Astrocyte (in vitro differentiated cells and primary cell): ENCODE measurements around the gene RGS19. TPM values are rescaled to one million over a fixed set of nuclear protein-coding genes. Genes with fewer than 3 reads are reported as not detected.

Experiments used
- DNase-seq: peaks from one replicate; pipeline ENCODE4 v3.0.0-alpha.2; 2010; ENCODE audit warnings: low read depth
- FAIRE-seq: peaks from 2 replicates; lab custom pipeline; 2011; peaks lifted over from hg19 to GRCh38; lab: Jason Lieb, UNC
- H2AFZ ChIP-seq: 2 replicates; pipeline ENCODE4 v1.6.0; 2012; ENCODE audit warnings: low read depth, low read length, inconsistent platforms
- H3K27ac ChIP-seq: 2 replicates; pipeline ENCODE4 v1.5.1; 2011; ENCODE audit warnings: low read depth, low read length, inconsistent platforms
- H3K27me3 ChIP-seq: 2 replicates; pipeline ENCODE4 v1.6.0; 2011; ENCODE audit warnings: low read length, inconsistent platforms; ENCODE audit not compliant: insufficient read depth
- H3K36me3 ChIP-seq: 2 replicates; pipeline ENCODE4 v1.5.1; 2011; ENCODE audit warnings: low read length, inconsistent platforms; ENCODE audit not compliant: insufficient read depth
- H3K4me1 ChIP-seq: 2 replicates; pipeline ENCODE4 v1.5.1; 2011; ENCODE audit warnings: low read length, inconsistent platforms; ENCODE audit not compliant: insufficient read depth
- H3K4me2 ChIP-seq: 2 replicates; pipeline ENCODE4 v1.6.0; 2012; ENCODE audit warnings: low read length, inconsistent platforms
- H3K4me3 ChIP-seq: 2 replicates; pipeline ENCODE4 v1.5.1; 2011; ENCODE audit warnings: low read depth, mild to moderate bottlenecking, low read length, inconsistent platforms; ENCODE audit not compliant: insufficient read depth
- H3K79me2 ChIP-seq: 2 replicates; pipeline ENCODE4 v1.6.0; 2012; ENCODE audit warnings: mild to moderate bottlenecking, low read length, inconsistent platforms; ENCODE audit not compliant: insufficient read depth
- H3K9ac ChIP-seq: 2 replicates; pipeline ENCODE4 v1.6.0; 2012; ENCODE audit warnings: mild to moderate bottlenecking, low read length, inconsistent platforms
- H3K9me3 ChIP-seq: 2 replicates; pipeline ENCODE4 v1.5.1; 2012; ENCODE audit warnings: low read depth, mild to moderate bottlenecking, low read length, inconsistent platforms; ENCODE audit not compliant: insufficient read depth
- H4K20me1 ChIP-seq: 2 replicates; pipeline ENCODE4 v1.6.0; 2012; ENCODE audit warnings: low read length, inconsistent platforms; ENCODE audit not compliant: insufficient read depth
- H3K27ac Mint-ChIP-seq: one replicate; pipeline ENCODE4 v1.8.0; 2021; ENCODE audit warnings: mild to moderate bottlenecking, mixed read lengths; ENCODE audit not compliant: unreplicated experiment
- H3K27me3 Mint-ChIP-seq: one replicate; pipeline ENCODE4 v1.8.0; 2021; ENCODE audit warnings: low read depth, mixed read lengths; ENCODE audit not compliant: unreplicated experiment
- H3K36me3 Mint-ChIP-seq: one replicate; pipeline ENCODE4 v1.8.0; 2021; ENCODE audit warnings: low read depth, mixed read lengths; ENCODE audit not compliant: unreplicated experiment
- H3K4me1 Mint-ChIP-seq: one replicate; pipeline ENCODE4 v1.8.0; 2021; ENCODE audit warnings: low read depth, mixed read lengths; ENCODE audit not compliant: unreplicated experiment
- H3K4me3 Mint-ChIP-seq: one replicate; pipeline ENCODE4 v1.8.0; 2021; ENCODE audit warnings: mild to moderate bottlenecking, moderate library complexity, mixed read lengths; ENCODE audit not compliant: unreplicated experiment
- H3K9me3 Mint-ChIP-seq: one replicate; pipeline ENCODE4 v1.8.0; 2021; ENCODE audit warnings: mild to moderate bottlenecking, mixed read lengths; ENCODE audit not compliant: unreplicated experiment
- EZH2 ChIP-seq: IDR thresholded peaks from 2 replicates; pipeline ENCODE4 v1.6.1; 2012; ENCODE audit warnings: mild to moderate bottlenecking, low read length, inconsistent platforms; ENCODE audit not compliant: insufficient read depth
- total RNA-seq: library from RNA; stranded (reverse); gene quantifications from 2 replicates; pipeline ENCODE4 v1.2.1, GENCODE V29; 2021
- TF ChIP-seq, protein P1 (sequence below): IDR thresholded peaks from 2 replicates; pipeline ENCODE4 v1.5.1; 2011; ENCODE audit warnings: low read depth, mild to moderate bottlenecking, inconsistent platforms, low read length, moderate library complexity; ENCODE audit not compliant: insufficient read depth

Gene RGS19
- total RNA-seq, 1 donor from 2014 or later = 18.3 TPM

DNA sequence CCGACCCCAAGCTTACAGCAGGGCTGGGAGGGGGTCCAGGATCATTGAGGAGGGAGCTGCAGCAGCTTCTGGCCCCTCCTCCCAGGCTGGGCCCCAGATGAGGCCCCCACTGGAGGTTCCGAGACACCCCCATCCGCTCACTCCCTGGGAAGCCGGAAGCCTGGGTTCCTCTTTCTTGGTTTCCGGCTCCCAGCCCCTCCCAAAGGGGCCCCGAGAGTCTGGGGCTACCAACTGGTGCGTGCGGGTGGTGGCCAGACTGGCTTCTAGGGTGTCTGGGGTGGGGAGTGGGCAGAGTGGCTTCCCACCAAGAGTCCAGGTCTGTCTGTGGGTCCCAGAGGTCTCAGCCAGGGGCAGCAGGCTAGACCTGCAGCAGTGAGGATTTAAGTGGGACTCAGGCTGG lies 2.2 kb downstream of the RGS19 start:
- Histone ChIP-seq H3K4me3 (no peak overlapping the region), H3K36me3 (no peaks in the 10 kb centered on the region), H3K27me3 (no peaks in the 10 kb centered on the region), H4K20me1 (peaks cover 12% of the 10 kb centered on the region), H2AFZ (no peak overlapping the region), H3K4me2 (no peak overlapping the region), H3K9me3 (no peaks in the 10 kb centered on the region), H3K27ac (no peak overlapping the region), H3K4me1 (peaks cover 8% of the 10 kb centered on the region), H3K79me2 (no peaks in the 10 kb centered on the region), H3K9ac (no peak overlapping the region)
- no peaks in the 10 kb centered on the region for H3K36me3 Mint-ChIP-seq
- no peaks in the 10 kb centered on the region for H3K27me3 Mint-ChIP-seq
- FAIRE-seq (no peak), DNase-seq (no peak)
- H3K9me3 Mint-ChIP-seq = no peaks in the 10 kb centered on the region
- no peaks in the 10 kb centered on the region for H3K4me1 Mint-ChIP-seq
- no peak overlapping the region for H3K27ac Mint-ChIP-seq
- TF ChIP-seq, protein P1, sequence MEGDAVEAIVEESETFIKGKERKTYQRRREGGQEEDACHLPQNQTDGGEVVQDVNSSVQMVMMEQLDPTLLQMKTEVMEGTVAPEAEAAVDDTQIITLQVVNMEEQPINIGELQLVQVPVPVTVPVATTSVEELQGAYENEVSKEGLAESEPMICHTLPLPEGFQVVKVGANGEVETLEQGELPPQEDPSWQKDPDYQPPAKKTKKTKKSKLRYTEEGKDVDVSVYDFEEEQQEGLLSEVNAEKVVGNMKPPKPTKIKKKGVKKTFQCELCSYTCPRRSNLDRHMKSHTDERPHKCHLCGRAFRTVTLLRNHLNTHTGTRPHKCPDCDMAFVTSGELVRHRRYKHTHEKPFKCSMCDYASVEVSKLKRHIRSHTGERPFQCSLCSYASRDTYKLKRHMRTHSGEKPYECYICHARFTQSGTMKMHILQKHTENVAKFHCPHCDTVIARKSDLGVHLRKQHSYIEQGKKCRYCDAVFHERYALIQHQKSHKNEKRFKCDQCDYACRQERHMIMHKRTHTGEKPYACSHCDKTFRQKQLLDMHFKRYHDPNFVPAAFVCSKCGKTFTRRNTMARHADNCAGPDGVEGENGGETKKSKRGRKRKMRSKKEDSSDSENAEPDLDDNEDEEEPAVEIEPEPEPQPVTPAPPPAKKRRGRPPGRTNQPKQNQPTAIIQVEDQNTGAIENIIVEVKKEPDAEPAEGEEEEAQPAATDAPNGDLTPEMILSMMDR = no peak
- TF ChIP-seq EZH2 = no peak
- no peak overlapping the region for H3K4me3 Mint-ChIP-seq

DNA sequence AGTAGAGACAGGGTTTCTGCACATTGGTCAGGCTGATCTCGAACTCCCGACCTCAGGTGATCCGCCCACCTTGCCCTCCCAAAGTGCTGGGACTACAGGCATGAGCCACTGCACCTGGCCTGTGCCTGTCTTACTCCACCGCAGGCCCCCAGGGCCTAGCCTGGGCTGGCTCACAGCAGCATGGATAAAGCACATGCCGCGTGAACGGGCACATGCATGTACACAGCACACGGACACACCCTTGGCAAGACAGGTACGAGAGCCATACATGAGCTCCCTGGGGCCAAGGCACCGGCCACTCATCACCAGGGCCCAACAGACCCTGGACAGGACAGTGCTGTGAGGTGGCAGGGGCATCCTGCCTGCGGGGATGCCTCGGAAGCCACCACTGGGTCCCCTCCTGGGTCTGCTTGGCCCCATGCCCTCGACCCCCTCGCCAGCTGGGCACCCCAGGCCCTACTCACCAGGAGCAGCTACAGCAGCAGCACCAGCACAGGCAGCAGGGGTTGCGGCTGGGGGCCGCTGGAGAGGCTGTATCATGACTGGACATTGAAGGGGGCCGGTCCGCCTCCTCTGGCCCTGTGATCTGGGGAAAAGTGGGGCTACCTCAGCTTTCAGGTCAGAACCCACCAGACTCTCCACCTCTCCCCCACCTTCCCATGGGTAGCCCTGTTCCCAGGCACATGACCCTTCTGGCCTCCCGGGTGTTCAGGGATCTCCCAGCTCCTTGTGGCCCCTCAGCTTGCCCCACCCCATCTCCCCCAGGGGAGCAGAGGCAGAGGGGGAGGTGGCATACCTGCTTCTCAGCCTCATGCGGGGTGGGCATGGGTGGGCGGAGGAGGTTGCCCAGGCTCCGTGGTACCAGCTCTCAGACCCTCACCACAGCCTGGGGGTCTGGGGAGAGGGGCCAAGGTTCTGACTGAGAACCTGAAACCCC lies 3.0 kb downstream of the RGS19 start:
- FAIRE-seq = no peak
- H3K27me3 Mint-ChIP-seq = no peaks in the 10 kb centered on the region
- Histone ChIP-seq H3K27me3 (no peaks in the 10 kb centered on the region), H3K27ac (no peak overlapping the region), H3K4me2 (no peak overlapping the region), H3K9me3 (no peaks in the 10 kb centered on the region), H2AFZ (no peak overlapping the region), H3K4me1 (peaks cover 8% of the 10 kb centered on the region), H3K79me2 (no peaks in the 10 kb centered on the region), H3K4me3 (no peak overlapping the region), H3K9ac (no peak overlapping the region), H3K36me3 (no peaks in the 10 kb centered on the region), H4K20me1 (peaks cover 10% of the 10 kb centered on the region)
- H3K36me3 Mint-ChIP-seq = no peaks in the 10 kb centered on the region
- no peaks in the 10 kb centered on the region for H3K4me1 Mint-ChIP-seq
- H3K27ac Mint-ChIP-seq = no peak overlapping the region
- H3K9me3 Mint-ChIP-seq = no peaks in the 10 kb centered on the region
- DNase-seq = no peak
- no peak for TF ChIP-seq EZH2
- TF ChIP-seq, protein P1 = no peak
- no peak overlapping the region for H3K4me3 Mint-ChIP-seq

DNA sequence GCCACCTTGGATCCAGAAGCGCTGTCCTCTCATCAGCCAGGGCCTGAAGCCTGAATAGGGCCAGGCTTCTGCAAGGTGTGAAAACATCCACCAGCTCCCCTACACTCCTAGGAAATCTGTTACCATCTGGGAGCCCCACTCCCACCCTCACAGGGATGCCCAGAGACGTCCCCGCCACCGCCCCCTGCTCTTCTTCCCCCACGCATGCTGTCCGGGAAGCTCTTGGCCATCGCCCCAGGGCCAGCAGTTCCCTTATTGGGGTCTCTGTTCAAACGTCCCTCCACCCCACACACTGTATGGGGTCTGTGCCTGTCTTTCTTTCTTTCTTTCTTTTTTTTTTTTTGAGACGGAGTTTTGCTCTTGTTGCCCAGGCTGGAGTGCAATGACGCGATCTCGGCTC lies 3.8 kb downstream of the RGS19 start:
- DNase-seq (no peak), FAIRE-seq (no peak)
- H3K4me1 ChIP-seq = peaks cover 8% of the 10 kb centered on the region
- no peak overlapping the region for H3K9ac ChIP-seq
- no peaks in the 10 kb centered on the region for H3K79me2 ChIP-seq
- H3K27me3 Mint-ChIP-seq = no peaks in the 10 kb centered on the region
- H3K27me3 ChIP-seq = no peaks in the 10 kb centered on the region
- TF ChIP-seq, protein P1 = no peak
- TF ChIP-seq EZH2 = no peak
- no peak overlapping the region for H3K27ac Mint-ChIP-seq
- no peaks in the 10 kb centered on the region for H3K9me3 Mint-ChIP-seq
- H2AFZ ChIP-seq = no peak overlapping the region
- no peaks in the 10 kb centered on the region for H3K9me3 ChIP-seq
- no peak overlapping the region for H3K4me2 ChIP-seq
- H4K20me1 ChIP-seq = peaks cover 10% of the 10 kb centered on the region
- H3K4me3 ChIP-seq = no peak overlapping the region
- no peak overlapping the region for H3K4me3 Mint-ChIP-seq
- H3K4me1 Mint-ChIP-seq = no peaks in the 10 kb centered on the region
- H3K36me3 ChIP-seq = no peaks in the 10 kb centered on the region
- no peaks in the 10 kb centered on the region for H3K36me3 Mint-ChIP-seq
- no peak overlapping the region for H3K27ac ChIP-seq
